ENCODE measurements around the gene SYTL3. TPM values are rescaled to one million over a fixed set of nuclear protein-coding genes. Genes with fewer than 3 reads are reported as not detected.

The SYTL3 gene
- total RNA-seq, 1 experiment from 2014 or later = 3.1 TPM

Other genes with a start within 250 kb of the SYTL3 start
- gene TMEM181, start 90.0 kb upstream of the SYTL3 start, total RNA-seq (2014; rRNA removed; shearing (Covaris generic)) = 21.4 and 32.8 TPM in 2 replicates
- gene DYNLT1, start 5.3 kb upstream of the SYTL3 start, total RNA-seq (2014; rRNA removed; shearing (Covaris generic)) = 97.6 and 102 TPM in 2 replicates
- 206 and 261 TPM in 2 replicates for gene EZR, start 169.3 kb downstream of the SYTL3 start, total RNA-seq (2014; rRNA removed; shearing (Covaris generic))